IPS DF 4.7 (cell line): ENCODE measurements around the gene SRP14.
"Not testable (repeated sequence)": the region's sequence is repeated elsewhere in the genome, so short reads cannot be mapped to it uniquely, and the experiment has no call there.

Experiments
- DNase-seq: peaks from one replicate; pipeline ENCODE4 v3.0.0-alpha.2; 2013; ENCODE audit warnings: low spot score; ENCODE audit errors: extremely low read depth

The SRP14 gene

GRCh38 chr15:40051616-40052415, 12.8 kb upstream of the SRP14 start:
- no peak for DNase-seq

GRCh38 chr15:40050788-40051470, 11.9 kb upstream of the SRP14 start:
- no peak for DNase-seq

- DNase-seq: no peak
Measured at GRCh38 chr15:40048926-40049475, 10.0 kb upstream of the SRP14 start.

DNA sequence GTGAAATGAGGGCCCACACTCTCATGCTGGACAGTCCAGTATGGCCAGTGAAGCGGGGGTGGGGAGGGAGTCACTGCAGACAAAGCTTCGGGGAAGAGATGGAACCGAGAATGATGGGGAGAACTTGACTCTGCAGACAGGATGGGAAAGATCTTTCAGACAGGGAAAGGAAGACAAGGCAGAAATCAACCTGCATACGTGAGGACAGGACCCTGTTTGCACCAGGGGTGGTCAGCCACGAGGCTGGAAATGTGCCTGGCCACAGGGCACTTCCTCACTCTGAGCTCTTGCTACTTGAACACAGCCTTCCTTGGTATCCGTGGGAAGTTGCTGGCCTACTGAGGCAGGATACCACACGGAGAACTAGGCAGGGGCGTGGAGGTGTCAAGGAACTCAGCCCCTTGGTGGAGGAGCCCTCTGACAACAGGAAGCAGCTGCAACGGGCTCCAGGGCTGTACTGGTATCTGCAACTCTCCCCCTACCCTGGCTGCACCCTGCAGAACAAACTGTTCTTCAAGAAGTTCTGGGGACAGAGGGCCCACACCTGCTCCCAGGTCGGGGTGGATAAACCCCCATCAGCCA, 9.3 kb upstream of the SRP14 start:
- no peak for DNase-seq

GRCh38 chr15:40047415-40048210, 8.6 kb upstream of the SRP14 start:
- no peak for DNase-seq

- DNase-seq: no peak
Measured at GRCh38 chr15:40046721-40047414, 7.9 kb upstream of the SRP14 start.

GRCh38 chr15:40045572-40046217, 6.7 kb upstream of the SRP14 start:
- no peak for DNase-seq

DNA sequence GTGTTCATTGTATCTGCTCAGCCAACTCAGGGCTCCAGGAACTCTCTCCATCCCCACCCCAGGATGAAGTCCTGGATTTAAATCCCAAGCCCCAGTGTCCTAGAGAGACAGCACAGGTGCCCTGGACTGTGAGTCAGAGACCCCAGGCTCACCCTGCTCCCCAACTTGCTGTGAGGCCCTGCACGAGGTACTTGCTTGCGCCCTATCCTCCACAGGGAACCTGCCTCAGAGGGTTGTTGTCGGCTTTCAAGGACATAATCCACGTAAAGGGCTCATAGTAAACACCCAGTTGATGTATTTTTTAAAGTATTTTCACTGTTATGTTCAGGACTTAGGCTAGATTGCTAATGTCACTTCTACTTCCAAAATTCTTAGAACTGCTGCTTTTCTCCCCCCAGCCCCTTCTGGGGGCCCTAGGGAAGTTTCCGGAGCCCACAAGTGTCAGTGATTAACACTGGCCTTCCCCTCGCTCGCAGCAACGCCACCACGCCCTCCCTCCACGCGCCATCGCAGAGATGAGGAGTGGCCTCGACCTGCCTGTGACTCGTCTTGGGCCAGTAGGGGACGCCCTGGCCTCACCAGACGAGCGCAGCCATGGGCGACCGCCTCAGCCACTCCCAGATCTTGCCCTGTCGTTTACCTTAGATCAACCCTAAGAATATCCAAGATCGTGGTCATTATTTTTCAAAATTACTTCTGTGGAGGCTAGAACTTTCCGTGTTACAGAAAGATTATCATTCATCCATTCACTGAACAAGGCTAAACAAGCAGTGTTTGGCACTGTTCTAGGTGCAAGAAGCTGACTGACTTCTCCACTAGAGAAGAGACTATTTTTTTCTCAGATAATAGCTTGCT, 6.0 kb upstream of the SRP14 start:
- no peak for DNase-seq

GRCh38 chr15:40043927-40044716, 5.1 kb upstream of the SRP14 start:
- DNase-seq: no peak

DNA sequence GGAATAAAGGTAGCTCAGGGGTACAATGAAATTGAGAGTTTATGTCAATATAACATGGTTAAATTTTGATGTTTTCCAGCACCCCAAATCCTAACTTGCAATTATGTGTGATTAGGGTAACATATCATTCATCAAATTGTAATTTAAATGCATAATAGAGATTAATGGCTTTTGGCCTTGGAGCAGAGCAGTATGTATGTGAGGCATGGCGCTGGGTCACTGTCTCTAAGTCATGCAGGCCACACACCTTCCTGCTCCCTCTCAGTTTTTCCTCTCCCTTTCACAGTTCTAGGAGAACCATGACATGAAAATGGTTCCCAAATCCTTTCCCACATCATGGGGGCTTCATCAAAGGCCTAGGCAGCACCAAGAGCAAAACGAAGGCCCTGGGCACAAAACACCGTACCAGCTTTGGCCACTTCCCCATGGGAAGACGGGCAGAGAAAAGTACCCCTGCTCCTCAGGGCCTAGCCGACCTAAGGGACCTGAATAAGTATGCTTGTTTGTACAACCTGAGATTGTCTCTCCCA, 3.9 kb upstream of the SRP14 start:
- DNase-seq: no peak

- no peak for DNase-seq
Measured at GRCh38 chr15:40040770-40041169, 1.8 kb upstream of the SRP14 start.

DNA sequence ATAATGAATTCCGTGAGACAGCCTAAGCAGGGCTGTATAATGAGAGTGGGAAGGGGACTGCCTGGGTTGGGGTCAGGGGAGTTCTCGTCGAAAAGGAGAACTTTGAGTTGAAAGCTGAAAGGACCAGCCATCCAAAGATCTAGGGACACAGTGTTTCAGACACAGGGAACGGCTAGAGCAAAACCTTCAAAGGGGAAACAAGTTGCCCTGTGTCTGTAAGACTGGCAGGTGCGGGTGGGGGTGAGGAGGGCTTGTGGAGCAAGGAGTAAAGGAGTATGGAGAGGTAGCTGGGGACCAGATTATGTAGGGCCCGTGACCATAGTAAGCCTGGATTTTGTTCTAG, 1.3 kb upstream of the SRP14 start:
- no peak for DNase-seq

GRCh38 chr15:40038275-40038637, 725 bp downstream of the SRP14 start:
- DNase-seq: no peak

DNA sequence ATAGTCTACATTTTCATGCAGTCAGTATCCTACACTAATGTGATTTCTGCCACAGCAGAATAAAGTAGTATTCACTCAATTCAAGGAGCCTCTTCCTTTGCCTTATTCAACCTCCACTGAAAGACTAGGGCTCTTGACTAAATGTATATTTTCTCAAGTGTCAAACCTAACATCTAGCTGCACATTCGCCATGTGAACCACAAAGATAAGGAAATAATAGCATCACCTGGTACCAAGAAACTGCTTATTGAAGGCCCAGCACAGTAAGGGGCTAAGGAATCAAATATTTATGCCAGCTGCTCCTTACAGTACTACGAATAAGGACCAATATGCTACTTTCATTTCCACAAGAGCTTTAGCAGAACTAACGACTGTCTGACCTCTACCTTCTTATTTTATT, 1.3 kb downstream of the SRP14 start:
- DNase-seq: no peak

DNA sequence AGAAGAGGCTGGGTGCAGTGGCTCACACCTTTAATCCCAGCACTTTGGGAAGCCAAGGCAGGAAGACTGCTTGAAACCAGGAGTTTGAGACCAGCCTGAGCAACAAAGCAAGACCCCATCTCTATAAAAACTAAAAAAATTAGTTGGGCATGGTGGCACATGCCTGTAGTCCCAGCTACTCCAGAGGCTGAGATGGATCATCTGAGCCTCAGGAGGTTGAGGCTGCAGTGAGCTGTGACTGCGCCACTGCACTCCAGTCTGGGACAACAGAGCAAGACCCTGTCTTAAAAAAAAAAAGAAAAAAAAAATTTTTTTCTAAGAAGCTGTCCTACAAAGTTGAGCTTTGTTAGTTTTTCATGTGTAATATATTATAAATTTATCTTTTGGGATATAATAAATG, 3.8 kb downstream of the SRP14 start:
- DNase-seq: not testable (repeated sequence)

DNA sequence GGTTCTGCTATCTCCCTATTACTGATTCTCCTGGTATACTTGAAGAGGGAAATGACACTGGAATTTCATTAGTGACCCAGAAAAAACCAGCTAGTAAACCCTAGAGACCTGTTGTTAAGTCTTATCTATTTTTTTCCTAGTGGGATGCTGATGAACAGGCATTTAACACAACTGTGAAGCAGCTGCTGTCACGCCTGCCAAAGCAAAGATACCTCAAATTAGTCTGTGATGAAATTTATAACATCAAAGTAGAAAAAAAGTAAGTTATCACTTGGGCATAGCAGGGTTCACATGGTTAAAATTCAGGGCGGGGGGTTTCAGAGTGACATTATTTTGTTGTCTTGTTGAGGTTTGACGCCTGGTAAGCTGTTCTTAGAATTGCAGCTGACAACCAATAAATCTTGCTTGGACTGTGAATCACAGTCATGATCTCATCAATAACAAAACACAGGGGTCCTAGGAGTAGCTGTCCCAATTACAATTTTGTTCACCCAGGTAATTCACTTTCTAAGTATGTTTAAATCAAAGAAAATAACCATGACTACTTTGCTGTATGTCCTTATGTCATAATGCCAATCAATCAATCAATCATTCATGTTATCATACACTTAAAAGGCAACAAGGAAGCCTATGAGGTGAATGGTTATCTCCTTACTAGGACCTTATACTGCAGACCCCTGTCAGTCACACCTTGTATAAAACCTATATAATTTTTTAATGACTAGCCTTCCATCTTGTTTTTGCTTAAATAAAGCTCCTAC, 4.6 kb downstream of the SRP14 start:
- DNase-seq: no peak

DNA sequence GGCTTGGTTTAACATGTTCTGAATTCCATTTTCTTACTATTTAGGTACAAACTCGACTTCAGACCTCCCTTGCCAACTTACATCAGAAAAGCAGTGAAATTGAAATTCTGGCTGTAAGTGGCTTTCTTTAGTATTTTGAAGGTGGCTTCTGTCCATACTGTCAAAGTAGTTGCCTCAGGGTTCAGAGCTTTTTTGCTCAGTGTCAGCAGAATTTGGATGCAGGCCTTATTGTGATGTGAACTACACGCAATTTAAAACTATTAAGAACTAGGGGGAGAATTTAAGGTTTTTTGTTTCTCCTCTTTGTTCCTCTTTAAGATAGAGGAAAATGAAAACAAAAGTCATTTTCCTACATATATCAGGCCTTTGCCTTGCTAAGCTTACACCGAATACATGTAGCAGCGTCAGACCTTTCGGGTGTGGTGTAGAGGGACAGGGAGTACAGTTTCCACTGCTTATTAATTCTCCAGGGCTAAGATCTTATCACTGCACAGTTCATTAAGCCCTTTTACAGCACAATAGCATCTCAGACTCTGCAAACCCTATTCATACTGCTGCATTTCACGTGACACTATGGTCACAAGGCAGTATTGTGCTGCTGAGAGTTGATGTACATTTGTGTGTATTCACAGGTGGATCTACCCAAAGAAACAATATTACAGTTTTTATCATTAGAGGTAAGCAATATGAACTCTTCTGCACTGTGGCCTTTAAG, 6.7 kb downstream of the SRP14 start:
- DNase-seq: no peak
